ENCODE results near the gene EPHA8. TPM values are rescaled to one million over a fixed set of nuclear protein-coding genes. Genes with fewer than 3 reads are reported as not detected.

Gene EPHA8
- total RNA-seq, 1 donor from 2014 or later, result 0.69 TPM

- Mint-ChIP-seq H3K36me3 (ENCODE audit: unreplicated experiment) (no peaks in the 10 kb centered on the region), H3K4me3 (ENCODE audit: unreplicated experiment) (no peak overlapping the region), H3K27me3 (ENCODE audit: unreplicated experiment) (peaks cover 6% of the 10 kb centered on the region), H3K27ac (ENCODE audit: unreplicated experiment) (peak overlapping the region; percentile 64), H3K4me1 (ENCODE audit: low read depth, unreplicated experiment) (peaks cover 2% of the 10 kb centered on the region), H3K9me3 (ENCODE audit: unreplicated experiment) (peaks cover 7% of the 10 kb centered on the region)
- TF ChIP-seq CTCF (IDR thresholded peaks at IDR 0.05; ENCODE audit: partially characterized antibody, unreplicated experiment), result no peak
- no peak for DNase-seq
Measured at GRCh38 chr1:22586356-22587130, 23.3 kb downstream of the EPHA8 start.

- Mint-ChIP-seq H3K4me3 (ENCODE audit: unreplicated experiment) (no peak overlapping the region), H3K27ac (ENCODE audit: unreplicated experiment) (peak overlapping the region; percentile 64), H3K36me3 (ENCODE audit: unreplicated experiment) (no peaks in the 10 kb centered on the region), H3K4me1 (ENCODE audit: low read depth, unreplicated experiment) (peaks cover 2% of the 10 kb centered on the region), H3K9me3 (ENCODE audit: unreplicated experiment) (peaks cover 7% of the 10 kb centered on the region), H3K27me3 (ENCODE audit: unreplicated experiment) (peaks cover 7% of the 10 kb centered on the region)
- no peak for TF ChIP-seq CTCF (IDR thresholded peaks at IDR 0.05; ENCODE audit: partially characterized antibody, unreplicated experiment)
- no peak for DNase-seq
Measured at GRCh38 chr1:22587247-22587646, 24.0 kb downstream of the EPHA8 start.

GRCh38 chr1:22588899-22589422, 25.7 kb downstream of the EPHA8 start:
- no peak overlapping the region for H3K27ac Mint-ChIP-seq (ENCODE audit: unreplicated experiment)
- no peak for TF ChIP-seq CTCF (IDR thresholded peaks at IDR 0.05; ENCODE audit: partially characterized antibody, unreplicated experiment)
- peaks cover 7% of the 10 kb centered on the region for H3K9me3 Mint-ChIP-seq (ENCODE audit: unreplicated experiment)
- DNase-seq, result no peak
- no peak overlapping the region for H3K4me3 Mint-ChIP-seq (ENCODE audit: unreplicated experiment)
- H3K4me1 Mint-ChIP-seq (ENCODE audit: low read depth, unreplicated experiment), result no peaks in the 10 kb centered on the region
- H3K36me3 Mint-ChIP-seq (ENCODE audit: unreplicated experiment), result no peaks in the 10 kb centered on the region
- H3K27me3 Mint-ChIP-seq (ENCODE audit: unreplicated experiment), result peaks cover 7% of the 10 kb centered on the region

- TF ChIP-seq CTCF (IDR thresholded peaks at IDR 0.05; ENCODE audit: partially characterized antibody, unreplicated experiment), result no peak
Measured at GRCh38 chr1:22591576-22591975, 28.3 kb downstream of the EPHA8 start.

GRCh38 chr1:22592051-22592450, 28.8 kb downstream of the EPHA8 start:
- Mint-ChIP-seq H3K27ac (ENCODE audit: unreplicated experiment) (no peak overlapping the region), H3K36me3 (ENCODE audit: unreplicated experiment) (no peaks in the 10 kb centered on the region), H3K27me3 (ENCODE audit: unreplicated experiment) (peaks cover 4% of the 10 kb centered on the region), H3K9me3 (ENCODE audit: unreplicated experiment) (peaks cover 8% of the 10 kb centered on the region), H3K4me3 (ENCODE audit: unreplicated experiment) (no peak overlapping the region), H3K4me1 (ENCODE audit: low read depth, unreplicated experiment) (no peaks in the 10 kb centered on the region)
- TF ChIP-seq CTCF (IDR thresholded peaks at IDR 0.05; ENCODE audit: partially characterized antibody, unreplicated experiment), result no peak
- no peak for DNase-seq

More at GRCh38 chr1:22591576-22591975, 28.3 kb downstream of the EPHA8 start:
- H3K27me3 Mint-ChIP-seq (ENCODE audit: unreplicated experiment), result peaks cover 7% of the 10 kb centered on the region
- H3K36me3 Mint-ChIP-seq (ENCODE audit: unreplicated experiment), result no peaks in the 10 kb centered on the region
- H3K9me3 Mint-ChIP-seq (ENCODE audit: unreplicated experiment), result peaks cover 7% of the 10 kb centered on the region
- H3K4me3 Mint-ChIP-seq (ENCODE audit: unreplicated experiment), result no peak overlapping the region
- H3K4me1 Mint-ChIP-seq (ENCODE audit: low read depth, unreplicated experiment), result no peaks in the 10 kb centered on the region
- no peak overlapping the region for H3K27ac Mint-ChIP-seq (ENCODE audit: unreplicated experiment)
- DNase-seq, result no peak
